Testis (tissue), 3 donors: ENCODE results near the gene MYO1A. TPM values are rescaled to one million over a fixed set of nuclear protein-coding genes. Genes with fewer than 3 reads are reported as not detected.

Experiments used
- DNase-seq: peaks from one replicate; pipeline ENCODE4 v3.0.0-alpha.2; 2019
- H3K27ac ChIP-seq, 2 donors: fragments of 200-600 bp; sonication (generic); one replicate each; pipeline ENCODE4 v1.5.1; 2019
- H3K27me3 ChIP-seq: fragments of 200-600 bp; sonication (generic); one replicate; pipeline ENCODE4 v1.5.1; 2019
- H3K36me3 ChIP-seq: fragments of 200-600 bp; sonication (generic); one replicate; pipeline ENCODE4 v1.5.1; 2017; ENCODE audit warnings: low read depth; ENCODE audit errors: missing control alignments
- H3K4me1 ChIP-seq: fragments of 200-600 bp; sonication (generic); one replicate; pipeline ENCODE4 v1.5.1; 2019
- H3K4me3 ChIP-seq, 2 donors: fragments of 200-600 bp; sonication (generic); one replicate each; pipeline ENCODE4 v1.5.1; 2017 to 2019
- H3K9me3 ChIP-seq: fragments of 200-600 bp; sonication (generic); one replicate; pipeline ENCODE4 v1.5.1; 2017
- CTCF ChIP-seq, 3 experiments: fragments of 450-650 bp in 2 of 3; fragments of 200-600 bp in 1 of 3; sonication (generic) in 1 of 3; IDR thresholded peaks; one replicate each; pipeline ENCODE4 v1.5.1; 2016 to 2019; ENCODE audit warnings: antibody characterized with exemption in 3 of 3, mild to moderate bottlenecking in 2 of 3, moderate library complexity in 1 of 3
- POLR2A ChIP-seq: fragments of 450-650 bp; IDR thresholded peaks from one replicate; pipeline ENCODE4 v1.6.1; 2017; ENCODE audit warnings: antibody characterized with exemption, mild to moderate bottlenecking, moderate library complexity
- WGBS, 2 donors: methylation state at CpG; one replicate each; pipeline ENCODE4 v1.1.5; 2018; 5-methylcytosine and 5-hydroxymethylcytosine counted together
- intact Hi-C: fragments of 100-400 bp; cut with DNase I; formaldehyde crosslinking; loops from one replicate; pipeline ENCODE4 v1.15.1; 2023; ENCODE audit warnings: low total_unique reads
- polyA plus RNA-seq: library from polyadenylated mRNA; stranded (reverse); fragments of 350-450 nt; fragmentation: Illumina TruSeq; extraction: RNeasy Lipid Tissue Mini Kit (QIAGEN cat#74804); gene quantifications from one replicate; pipeline ENCODE4 v1.2.3, GENCODE V29; 2014; ENCODE audit warnings: low read depth, low replicate concordance; ENCODE audit not compliant: insufficient read depth
- total RNA-seq, 2 donors: library from RNA; depleted of rRNA; stranded (reverse); fragments of >200 nt; gene quantifications; one replicate each; pipeline ENCODE4 v1.2.3, GENCODE V29; 2016

The MYO1A gene
- total and polyA plus RNA-seq, 3 donors from 2014 or later = 5.4 to 7.6 (median 5.9) TPM

- TF ChIP-seq POLR2A (no peak), CTCF (IDR thresholded peaks at IDR 0.05) (peak; percentile 75 to 80 (median 77))
- H3K4me3 ChIP-seq = no peak overlapping the region
- DNase-seq = peak; percentile 82
- H3K27ac ChIP-seq = no peak overlapping the region
- no peaks in the 10 kb centered on the region for H3K9me3 ChIP-seq
- H3K36me3 ChIP-seq = no peaks in the 10 kb centered on the region
- peaks cover 18% of the 10 kb centered on the region for H3K4me1 ChIP-seq
- WGBS, 2 donors = 44 to 49% methylated on average over 13 of the region's 13 CpGs
- no peaks in the 10 kb centered on the region for H3K27me3 ChIP-seq
- intact Hi-C loops = no loop called here
Observed at GRCh38 chr12:57001448-57001906, 48.5 kb downstream of the MYO1A start.

GRCh38 chr12:57000393-57000792 is 49.5 kb downstream of the MYO1A start:
- Histone ChIP-seq H3K9me3 (no peaks in the 10 kb centered on the region), H3K4me3 (no peak overlapping the region), H3K36me3 (no peaks in the 10 kb centered on the region), H3K4me1 (peaks cover 17% of the 10 kb centered on the region), H3K27me3 (no peaks in the 10 kb centered on the region), H3K27ac (no peak overlapping the region)
- intact Hi-C loops = no loop called here
- TF ChIP-seq CTCF (IDR thresholded peaks at IDR 0.05) (no peak), POLR2A (no peak)
- 73% methylated on average over 1 of the region's 1 CpG for WGBS, 2 donors
- DNase-seq = no peak

GRCh38 chr12:56999456-56999855 is 50.5 kb downstream of the MYO1A start:
- Histone ChIP-seq H3K9me3 (no peaks in the 10 kb centered on the region), H3K27me3 (no peaks in the 10 kb centered on the region), H3K4me3 (no peak overlapping the region), H3K4me1 (peaks cover 8% of the 10 kb centered on the region), H3K27ac (no peak overlapping the region), H3K36me3 (no peaks in the 10 kb centered on the region)
- intact Hi-C loops = loop anchor here (10.0 kb wide), 1 partner anchor 225 kb away; no protein-coding TSS in a partner anchor
- DNase-seq = no peak
- 90% methylated on average over 4 of the region's 4 CpGs for WGBS, 2 donors
- TF ChIP-seq POLR2A = no peak
- TF ChIP-seq CTCF (IDR thresholded peaks at IDR 0.05) = no peak

GRCh38 chr12:56998981-56999380 is 50.9 kb downstream of the MYO1A start:
- H3K27me3 ChIP-seq = no peaks in the 10 kb centered on the region
- no peak for DNase-seq
- intact Hi-C loops = loop anchor here (10.0 kb wide), 1 partner anchor 224 kb away; no protein-coding TSS in a partner anchor

More at GRCh38 chr12:56998981-56999380, 50.9 kb downstream of the MYO1A start:
- WGBS, 2 donors = 77 to 81% methylated on average over 4 of the region's 4 CpGs
- no peak overlapping the region for H3K27ac ChIP-seq
- H3K9me3 ChIP-seq = no peaks in the 10 kb centered on the region
- peaks cover 8% of the 10 kb centered on the region for H3K4me1 ChIP-seq
- no peak overlapping the region for H3K4me3 ChIP-seq
- TF ChIP-seq POLR2A (no peak), CTCF (IDR thresholded peaks at IDR 0.05) (no peak)
- no peaks in the 10 kb centered on the region for H3K36me3 ChIP-seq
